ENCODE data around the gene MYORG. TPM values are rescaled to one million over a fixed set of nuclear protein-coding genes. Genes with fewer than 3 reads are reported as not detected.

MYORG gene
- total RNA-seq, 1 experiment from 2014 or later = 5.6 TPM

GRCh38 chr9:34400686-34401602 is 24.2 kb upstream of the MYORG start:
- H3K4ac ChIP-seq (ENCODE audit: low read depth, low read length) = no peak overlapping the region
- no peak overlapping the region for H2BK15ac ChIP-seq (ENCODE audit: low read depth, low read length)
- H2BK120ac ChIP-seq (ENCODE audit: low read depth, low read length, poor library complexity, severe bottlenecking) = no peak overlapping the region
- Mint-ChIP-seq H3K9me3 (no peaks in the 10 kb centered on the region), H3K27me3 (ENCODE audit: low read depth) (no peaks in the 10 kb centered on the region), H3K4me3 (no peak overlapping the region), H3K36me3 (ENCODE audit: insufficient read depth in 1 of 3, low read depth in 3 of 3) (no peaks in the 10 kb centered on the region; a peak in 1 of 7 replicates), H3K27ac (peak overlapping the region in 1 of 3 experiments; percentile 65; a peak in 1 of 7 replicates), H3K4me1 (no peaks in the 10 kb centered on the region)
- no peaks in the 10 kb centered on the region for H3K9me3 ChIP-seq (ENCODE audit: control insufficient read depth, low read depth, low read length)
- H3K27me3 ChIP-seq (ENCODE audit: insufficient read depth, low read length) = no peaks in the 10 kb centered on the region
- no peak overlapping the region for H3K27ac ChIP-seq (ENCODE audit: insufficient read length, low read depth, low read length)
- no peak overlapping the region for H3K56ac ChIP-seq (ENCODE audit: insufficient read length, low read depth, low read length)
- H4K91ac ChIP-seq (ENCODE audit: insufficient read length, low read depth, low read length) = no peak overlapping the region
- no peak overlapping the region for H3K18ac ChIP-seq (ENCODE audit: insufficient read length, low read depth, low read length)
- no peaks in the 10 kb centered on the region for H4K20me1 ChIP-seq (ENCODE audit: control insufficient read depth, insufficient read depth, insufficient read length)
- H3K4me2 ChIP-seq (ENCODE audit: insufficient read depth, insufficient read length, low read length) = no peak overlapping the region
- no peak overlapping the region for H4K5ac ChIP-seq (ENCODE audit: insufficient read length, low read depth, low read length)
- no peak overlapping the region for H2BK5ac ChIP-seq (ENCODE audit: insufficient read length, low read length)
- no peak overlapping the region for H2AK5ac ChIP-seq (ENCODE audit: insufficient read length, low read length)
- DNase-seq = no peak
- no peaks in the 10 kb centered on the region for H3K79me2 ChIP-seq (ENCODE audit: insufficient read depth, low read length)
- no peaks in the 10 kb centered on the region for H3K4me1 ChIP-seq (ENCODE audit: insufficient read depth, low read length)
- no peak overlapping the region for H3K23ac ChIP-seq (ENCODE audit: insufficient read length, low read depth, low read length)
- H3K14ac ChIP-seq (ENCODE audit: insufficient read depth, low read length) = no peak overlapping the region
- H4K8ac ChIP-seq (replicated peaks; ENCODE audit: insufficient read length, low read depth, low read length) = no peak overlapping the region
- no peak overlapping the region for H2BK20ac ChIP-seq (ENCODE audit: low read depth, low read length, poor library complexity, severe bottlenecking)
- no peak overlapping the region for H3K9ac ChIP-seq (ENCODE audit: extremely low read depth, insufficient read length, low read length)
- no peak overlapping the region for H2BK12ac ChIP-seq (ENCODE audit: insufficient read length, low read depth, low read length)
- no CpG with 5 or more reads among the region's 40 CpGs for WGBS (ENCODE audit: extremely low coverage, insufficient read length, low lambda C conversion rate)
- TF ChIP-seq, protein P1, sequence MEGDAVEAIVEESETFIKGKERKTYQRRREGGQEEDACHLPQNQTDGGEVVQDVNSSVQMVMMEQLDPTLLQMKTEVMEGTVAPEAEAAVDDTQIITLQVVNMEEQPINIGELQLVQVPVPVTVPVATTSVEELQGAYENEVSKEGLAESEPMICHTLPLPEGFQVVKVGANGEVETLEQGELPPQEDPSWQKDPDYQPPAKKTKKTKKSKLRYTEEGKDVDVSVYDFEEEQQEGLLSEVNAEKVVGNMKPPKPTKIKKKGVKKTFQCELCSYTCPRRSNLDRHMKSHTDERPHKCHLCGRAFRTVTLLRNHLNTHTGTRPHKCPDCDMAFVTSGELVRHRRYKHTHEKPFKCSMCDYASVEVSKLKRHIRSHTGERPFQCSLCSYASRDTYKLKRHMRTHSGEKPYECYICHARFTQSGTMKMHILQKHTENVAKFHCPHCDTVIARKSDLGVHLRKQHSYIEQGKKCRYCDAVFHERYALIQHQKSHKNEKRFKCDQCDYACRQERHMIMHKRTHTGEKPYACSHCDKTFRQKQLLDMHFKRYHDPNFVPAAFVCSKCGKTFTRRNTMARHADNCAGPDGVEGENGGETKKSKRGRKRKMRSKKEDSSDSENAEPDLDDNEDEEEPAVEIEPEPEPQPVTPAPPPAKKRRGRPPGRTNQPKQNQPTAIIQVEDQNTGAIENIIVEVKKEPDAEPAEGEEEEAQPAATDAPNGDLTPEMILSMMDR (conservative IDR thresholded peaks at IDR 0.05) = no peak
- no peaks in the 10 kb centered on the region for H3K23me2 ChIP-seq (ENCODE audit: insufficient read length, low read depth, low read length, poor library complexity, severe bottlenecking)
- H2AFZ ChIP-seq (ENCODE audit: low read length) = no peak overlapping the region
- no peaks in the 10 kb centered on the region for H3K79me1 ChIP-seq (ENCODE audit: insufficient read depth, low read depth, low read length, poor library complexity, severe bottlenecking)
- no peak overlapping the region for H3T11ph ChIP-seq (ENCODE audit: low read length)

Measured in H9 (cell line).